HG03442 (cell line): ENCODE measurements around the gene PEX5L.

Experiments
- ATAC-seq: cut with Tn5 transposase; IDR thresholded peaks from one replicate; pipeline ENCODE4 v1.9.1; 2021; ENCODE audit warnings: mild to moderate bottlenecking, moderate library complexity; ENCODE audit not compliant: unreplicated experiment

PEX5L gene

GRCh38 chr3:179852142-179852905, 184.4 kb downstream of the PEX5L start:
- peak; percentile 90 for ATAC-seq

GRCh38 chr3:179848711-179849110, 188.0 kb downstream of the PEX5L start:
- no peak for ATAC-seq

- ATAC-seq, result no peak
Observed at GRCh38 chr3:179842061-179842460, 194.7 kb downstream of the PEX5L start.

GRCh38 chr3:179840985-179841384, 195.8 kb downstream of the PEX5L start:
- no peak for ATAC-seq

GRCh38 chr3:179837374-179837773, 199.4 kb downstream of the PEX5L start:
- ATAC-seq, result no peak

- no peak for ATAC-seq
Observed at GRCh38 chr3:179833294-179833693, 203.4 kb downstream of the PEX5L start.

GRCh38 chr3:179832333-179832854, 204.3 kb downstream of the PEX5L start:
- no peak for ATAC-seq

GRCh38 chr3:179829401-179829800, 207.3 kb downstream of the PEX5L start:
- ATAC-seq, result no peak

GRCh38 chr3:179828738-179829137, 208.0 kb downstream of the PEX5L start:
- ATAC-seq, result no peak

- ATAC-seq, result no peak
Observed at GRCh38 chr3:179826247-179826637, 210.5 kb downstream of the PEX5L start.

- no peak for ATAC-seq
Observed at GRCh38 chr3:179825527-179826246, 211.1 kb downstream of the PEX5L start.

- ATAC-seq, result no peak
Observed at GRCh38 chr3:179822296-179822695, 214.4 kb downstream of the PEX5L start.

- ATAC-seq, result no peak
Observed at GRCh38 chr3:179819379-179819778, 217.4 kb downstream of the PEX5L start.

GRCh38 chr3:179812096-179812382, 224.7 kb downstream of the PEX5L start:
- no peak for ATAC-seq

- ATAC-seq, result peak; percentile 84
Observed at GRCh38 chr3:179811321-179812095, 225.2 kb downstream of the PEX5L start.

- no peak for ATAC-seq
Observed at GRCh38 chr3:179809639-179810038, 227.1 kb downstream of the PEX5L start.

- ATAC-seq, result no peak
Observed at GRCh38 chr3:179807588-179807987, 229.1 kb downstream of the PEX5L start.

- no peak for ATAC-seq
Observed at GRCh38 chr3:179806177-179806576, 230.6 kb downstream of the PEX5L start.

GRCh38 chr3:179801856-179802255, 234.9 kb downstream of the PEX5L start:
- no peak for ATAC-seq

GRCh38 chr3:179801263-179801662, 235.5 kb downstream of the PEX5L start:
- ATAC-seq, result no peak

- no peak for ATAC-seq
Observed at GRCh38 chr3:179797192-179797591, 239.5 kb downstream of the PEX5L start.

- no peak for ATAC-seq
Observed at GRCh38 chr3:179796421-179796820, 240.3 kb downstream of the PEX5L start.
